OCI-LY7 (cell line): Measurements from ENCODE around the gene TOM1L2. TPM values are rescaled to one million over a fixed set of nuclear protein-coding genes. Genes with fewer than 3 reads are reported as not detected.

ENCODE experiments used
- BruUV-seq: library from RNA; stranded (reverse); fragments of 400-500 nt; replicated peaks from 2 replicates; lab custom pipeline; 2021; lab: Mats Ljungman, UMichigan
- CTCF ChIA-PET: fragments of 300-600 bp; sonication (Branson Sonifier 250); formaldehyde crosslinking; loops from one replicate; lab custom pipeline; 2022; ENCODE audit warnings: antibody characterized with exemption; ENCODE audit not compliant: unreplicated experiment; lab: Charles Lee
- POLR2A ChIA-PET: fragments of 300-600 bp; sonication (Branson Sonifier 250); formaldehyde crosslinking; loops from one replicate; lab custom pipeline; 2022; ENCODE audit warnings: antibody characterized with exemption; lab: Charles Lee
- DNase-seq: peaks from one replicate; pipeline ENCODE4 v3.0.0-alpha.2; 2015; ENCODE audit warnings: low spot score
- H2AFZ ChIP-seq: fragments of 200-600 bp; sonication (generic), shearing (Covaris generic); 2 replicates; pipeline ENCODE4 v1.6.1; 2014; ENCODE audit warnings: mild to moderate bottlenecking, antibody characterized with exemption, low read length, moderate library complexity
- H3K27ac ChIP-seq: fragments of 200-600 bp; sonication (generic); 2 replicates; pipeline ENCODE4 v1.5.1; 2014; ENCODE audit warnings: mixed run types, low read depth, mild to moderate bottlenecking, moderate library complexity, low read length, inconsistent platforms; ENCODE audit not compliant: poor library complexity, severe bottlenecking
- H3K36me3 ChIP-seq: fragments of 200-600 bp; sonication (generic); 2 replicates; pipeline ENCODE4 v1.6.1; 2014; ENCODE audit warnings: mild to moderate bottlenecking, antibody characterized with exemption, low read length, moderate library complexity, mixed read lengths; ENCODE audit not compliant: insufficient read depth
- H3K4me1 ChIP-seq: fragments of 200-600 bp; sonication (generic); 2 replicates; pipeline ENCODE4 v1.5.1; 2014; ENCODE audit warnings: mild to moderate bottlenecking, low read length; ENCODE audit not compliant: insufficient read depth, poor library complexity, severe bottlenecking
- H3K4me2 ChIP-seq: fragments of 200-600 bp; sonication (generic); 2 replicates; pipeline ENCODE4 v1.6.1; 2014; ENCODE audit warnings: mild to moderate bottlenecking, low read length
- H3K4me3 ChIP-seq: fragments of 200-600 bp; sonication (generic); 2 replicates; pipeline ENCODE4 v1.5.1; 2014; ENCODE audit warnings: mild to moderate bottlenecking, low read depth, low read length; ENCODE audit not compliant: poor library complexity, severe bottlenecking
- H3K79me2 ChIP-seq: fragments of 200-600 bp; sonication (generic); 2 replicates; pipeline ENCODE4 v1.6.1; 2016; ENCODE audit warnings: low read depth, mild to moderate bottlenecking, low read length, moderate library complexity, mixed read lengths; ENCODE audit not compliant: insufficient read depth
- H3K9me2 ChIP-seq: fragments of 200-600 bp; sonication (generic); 2 replicates; pipeline ENCODE4 v1.6.1; 2016; ENCODE audit warnings: mild to moderate bottlenecking, low read length, mixed read lengths; ENCODE audit not compliant: insufficient read depth
- H3K9me3 ChIP-seq: fragments of 200-600 bp; sonication (generic); 2 replicates; pipeline ENCODE4 v1.6.1; 2014; ENCODE audit warnings: mild to moderate bottlenecking, mixed run types, low read length, mixed read lengths
- H4K20me1 ChIP-seq: fragments of 200-600 bp; sonication (generic); 2 replicates; pipeline ENCODE4 v1.6.1; 2014; ENCODE audit warnings: mild to moderate bottlenecking, antibody characterized with exemption, low read length, moderate library complexity, mixed read lengths; ENCODE audit not compliant: insufficient read depth
- EZH2phosphoT487 ChIP-seq: fragments of 200-600 bp; sonication (generic); IDR thresholded peaks from 2 replicates; pipeline ENCODE4 v1.6.1; 2018; ENCODE audit warnings: low read depth, borderline replicate concordance, mild to moderate bottlenecking, mixed run types, antibody characterized with exemption, low read length, moderate library complexity, mixed read lengths
- intact Hi-C: fragments of 100-400 bp; cut with micrococcal nuclease; formaldehyde crosslinking; loops from one replicate; pipeline ENCODE4 v1.10.0; 2022; ENCODE audit not compliant: unreplicated experiment
- total RNA-seq, 2 experiments: library from RNA; depleted of rRNA in 1 of 2; stranded (reverse); fragments of >200 nt in 1 of 2; shearing (Covaris generic) in 1 of 2; gene quantifications; 2 replicates each; pipeline ENCODE4 v1.2.3, GENCODE V29; 2014 to 2022
- TF ChIP-seq, protein P1 (sequence below): fragments of 200-600 bp; sonication (generic); conservative IDR thresholded peaks from 2 replicates; pipeline ENCODE4 v1.5.1; 2014; ENCODE audit warnings: mild to moderate bottlenecking, antibody characterized with exemption, low read length, moderate library complexity, mixed read lengths

TOM1L2 gene
- total RNA-seq, 2 experiments from 2014 or later = 4.9 to 14.3 TPM

GRCh38 chr17:17847726-17848125, 124.5 kb downstream of the TOM1L2 start:
- Histone ChIP-seq H3K27ac (no peak overlapping the region), H3K36me3 (no peaks in the 10 kb centered on the region), H3K9me2 (no peaks in the 10 kb centered on the region), H3K4me1 (peaks cover 23% of the 10 kb centered on the region), H3K4me3 (no peak overlapping the region), H4K20me1 (no peaks in the 10 kb centered on the region), H3K4me2 (no peak overlapping the region), H2AFZ (no peak overlapping the region), H3K79me2 (no peaks in the 10 kb centered on the region), H3K9me3 (no peaks in the 10 kb centered on the region)
- no peak for TF ChIP-seq EZH2phosphoT487
- TF ChIP-seq, protein P1, sequence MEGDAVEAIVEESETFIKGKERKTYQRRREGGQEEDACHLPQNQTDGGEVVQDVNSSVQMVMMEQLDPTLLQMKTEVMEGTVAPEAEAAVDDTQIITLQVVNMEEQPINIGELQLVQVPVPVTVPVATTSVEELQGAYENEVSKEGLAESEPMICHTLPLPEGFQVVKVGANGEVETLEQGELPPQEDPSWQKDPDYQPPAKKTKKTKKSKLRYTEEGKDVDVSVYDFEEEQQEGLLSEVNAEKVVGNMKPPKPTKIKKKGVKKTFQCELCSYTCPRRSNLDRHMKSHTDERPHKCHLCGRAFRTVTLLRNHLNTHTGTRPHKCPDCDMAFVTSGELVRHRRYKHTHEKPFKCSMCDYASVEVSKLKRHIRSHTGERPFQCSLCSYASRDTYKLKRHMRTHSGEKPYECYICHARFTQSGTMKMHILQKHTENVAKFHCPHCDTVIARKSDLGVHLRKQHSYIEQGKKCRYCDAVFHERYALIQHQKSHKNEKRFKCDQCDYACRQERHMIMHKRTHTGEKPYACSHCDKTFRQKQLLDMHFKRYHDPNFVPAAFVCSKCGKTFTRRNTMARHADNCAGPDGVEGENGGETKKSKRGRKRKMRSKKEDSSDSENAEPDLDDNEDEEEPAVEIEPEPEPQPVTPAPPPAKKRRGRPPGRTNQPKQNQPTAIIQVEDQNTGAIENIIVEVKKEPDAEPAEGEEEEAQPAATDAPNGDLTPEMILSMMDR = no peak
- ChIA-PET POLR2A (interaction anchor here (1.2 to 2.1 kb wide), 2 partner anchors 10 to 14 kb away, joined by 4 to 7 read pairs; no protein-coding TSS in a partner anchor), CTCF (interaction anchor here (1.2 kb wide), 1 partner anchor 12 kb away, joined by 4 read pairs; the partner anchor contains the start of gene SREBF1)
- no peak for DNase-seq
- intact Hi-C loops = no loop called here
- BruUV-seq = no TSS peak

DNA sequence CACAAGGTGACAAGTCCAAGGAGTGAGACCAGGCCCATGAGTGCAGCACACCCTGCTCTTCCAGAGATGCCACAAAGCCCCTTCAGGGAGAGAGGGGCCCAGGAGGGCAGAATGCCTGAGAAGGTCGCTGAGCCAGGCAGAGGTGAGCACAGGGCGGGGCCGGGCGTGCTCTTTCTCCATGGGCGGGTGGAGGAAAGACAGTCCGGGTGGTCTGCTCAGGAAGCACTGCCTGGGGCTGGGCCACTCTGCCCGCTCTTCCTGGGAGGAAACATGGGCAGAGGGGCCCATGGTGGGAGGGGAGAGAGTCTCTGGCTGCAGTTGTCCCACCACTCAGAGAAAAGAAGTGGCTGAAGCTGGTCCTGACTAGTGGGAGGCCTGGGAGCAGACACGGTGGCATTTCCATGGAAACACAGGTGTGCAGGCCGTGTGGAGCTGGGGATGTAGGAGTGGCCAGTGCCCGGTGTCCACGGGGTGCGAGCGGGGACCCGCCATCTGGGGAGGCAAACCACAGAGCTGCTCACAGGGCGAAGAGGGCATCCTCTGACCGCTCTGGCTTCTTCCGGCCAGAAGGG, 125.0 kb downstream of the TOM1L2 start:
- no peak for DNase-seq

GRCh38 chr17:17846645-17847044, 125.6 kb downstream of the TOM1L2 start:
- BruUV-seq = no TSS peak
- Histone ChIP-seq H3K9me2 (no peaks in the 10 kb centered on the region), H4K20me1 (no peaks in the 10 kb centered on the region), H3K4me1 (peaks cover 23% of the 10 kb centered on the region), H3K4me2 (no peak overlapping the region), H3K9me3 (no peaks in the 10 kb centered on the region), H3K4me3 (no peak overlapping the region), H3K36me3 (no peaks in the 10 kb centered on the region), H3K79me2 (no peaks in the 10 kb centered on the region), H3K27ac (no peak overlapping the region), H2AFZ (no peak overlapping the region)
- intact Hi-C loops = no loop called here
- ChIA-PET POLR2A (no interaction called here), CTCF (no interaction called here)
- no peak for DNase-seq
- TF ChIP-seq, protein P1 = no peak
- TF ChIP-seq EZH2phosphoT487 = no peak

More for the DNA sequence above, 125.0 kb downstream of the TOM1L2 start:
- Histone ChIP-seq H3K4me3 (no peak overlapping the region), H3K27ac (no peak overlapping the region), H3K9me2 (no peaks in the 10 kb centered on the region), H4K20me1 (no peaks in the 10 kb centered on the region), H3K9me3 (no peaks in the 10 kb centered on the region), H3K79me2 (no peaks in the 10 kb centered on the region), H3K36me3 (no peaks in the 10 kb centered on the region), H3K4me1 (peaks cover 23% of the 10 kb centered on the region), H3K4me2 (no peak overlapping the region), H2AFZ (no peak overlapping the region)
- ChIA-PET CTCF (interaction anchor here (1.2 kb wide), 1 partner anchor 11 kb away, joined by 4 read pairs; the partner anchor contains the start of gene SREBF1), POLR2A (no interaction called here)
- no TSS peak for BruUV-seq
- intact Hi-C loops = no loop called here
- no peak for TF ChIP-seq EZH2phosphoT487
- TF ChIP-seq, protein P1 = no peak
